ENCODE measurements around the gene CA7.

Gene CA7

GRCh38 chr16:66899310-66899944 is 55.2 kb downstream of the CA7 start:
- no peak for DNase-seq

DNA sequence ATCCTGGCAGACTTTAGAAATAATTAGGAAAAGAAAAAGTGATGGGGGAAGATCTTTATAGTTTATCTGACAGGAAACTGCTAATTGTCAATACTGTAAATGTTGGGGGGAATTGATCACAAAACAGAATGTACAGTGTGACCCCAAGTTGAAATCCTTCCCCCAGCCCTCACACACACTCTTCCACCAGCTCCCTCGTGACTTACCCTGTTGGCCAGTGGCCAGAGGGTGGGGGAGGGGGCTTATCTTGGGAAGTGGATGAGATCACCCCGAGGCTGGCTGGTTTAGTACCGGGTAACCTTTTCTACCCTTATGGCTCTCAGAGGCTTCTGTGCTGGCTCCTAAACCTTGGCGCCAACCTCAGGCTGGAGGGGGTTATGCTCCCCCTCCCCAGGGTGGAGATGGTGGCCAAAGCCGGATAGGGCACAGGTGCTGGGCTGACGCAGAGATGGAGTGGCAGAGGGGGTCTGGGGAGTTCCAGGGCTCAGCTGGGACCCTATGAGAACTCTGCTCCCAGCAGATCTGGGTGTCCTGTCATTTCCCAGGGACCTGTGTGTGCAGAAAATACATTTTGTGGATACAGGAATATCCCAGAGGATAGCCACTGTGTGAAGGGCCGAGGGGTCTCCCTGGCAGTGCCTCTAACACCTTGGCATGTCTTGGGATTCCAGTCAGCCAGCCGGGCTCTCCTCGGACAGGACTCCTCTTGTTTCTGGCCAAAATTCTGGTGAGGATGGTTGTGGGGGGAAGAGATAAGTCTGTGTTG is 55.9 kb downstream of the CA7 start:
- no peak for DNase-seq

- DNase-seq, result peak; percentile 51
Measured at GRCh38 chr16:66900721-66901441, 56.7 kb downstream of the CA7 start.

GRCh38 chr16:66901626-66902025 is 57.4 kb downstream of the CA7 start:
- peak; percentile 17 for DNase-seq

DNA sequence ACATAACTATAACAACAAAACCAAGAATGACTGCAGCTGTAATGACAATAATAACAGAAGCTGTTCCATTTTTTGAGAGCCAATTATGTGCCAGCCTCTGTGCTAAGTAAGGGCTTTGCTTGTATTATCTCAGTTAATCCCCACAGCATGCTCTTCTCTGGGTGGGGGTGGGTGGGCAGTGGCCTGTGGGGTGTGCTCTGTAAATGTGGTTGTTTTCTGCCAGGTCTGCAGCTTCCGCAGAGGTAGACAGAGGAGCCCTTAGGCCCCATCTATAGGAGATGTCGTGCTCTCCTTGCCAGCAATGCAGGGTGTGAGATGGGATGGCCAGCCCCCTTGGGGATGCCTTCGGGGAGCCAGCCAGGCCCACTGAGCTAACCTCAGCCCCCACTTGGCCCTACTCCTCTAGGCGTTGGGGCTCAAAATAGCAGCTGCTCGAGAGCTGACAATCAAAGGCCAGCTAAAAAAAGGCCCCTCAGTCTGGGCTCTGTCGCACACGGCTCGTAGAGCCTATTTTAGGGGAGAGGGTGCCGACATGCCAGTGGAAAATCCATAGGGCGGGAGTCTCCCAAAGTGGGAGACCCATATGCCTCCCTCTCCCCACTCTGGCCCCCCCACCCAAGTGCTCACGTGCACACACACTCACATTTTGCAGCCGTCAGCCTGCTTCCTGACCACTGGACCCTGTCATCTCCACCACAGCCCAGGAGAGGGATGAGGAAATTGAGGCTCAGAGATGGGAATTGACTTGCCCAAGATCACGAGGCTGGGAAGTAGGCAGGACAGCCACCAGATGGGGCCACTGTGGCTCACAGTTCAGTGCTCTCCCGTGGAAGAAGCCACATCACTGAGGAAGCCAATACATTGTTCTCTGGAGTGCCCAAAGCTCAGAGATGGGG is 58.7 kb downstream of the CA7 start:
- DNase-seq, result peak; percentile 60

Data from femur (tissue), 1 donor.